GM18907 (cell line): ENCODE measurements around the gene UST.

ENCODE experiments used
- ATAC-seq: cut with Tn5 transposase; IDR thresholded peaks from one replicate; pipeline ENCODE4 v1.9.1; 2021; ENCODE audit warnings: mild to moderate bottlenecking, moderate library complexity; ENCODE audit not compliant: unreplicated experiment

The UST gene

GRCh38 chr6:148795563-148795962, 48.7 kb downstream of the UST start:
- ATAC-seq = no peak

DNA sequence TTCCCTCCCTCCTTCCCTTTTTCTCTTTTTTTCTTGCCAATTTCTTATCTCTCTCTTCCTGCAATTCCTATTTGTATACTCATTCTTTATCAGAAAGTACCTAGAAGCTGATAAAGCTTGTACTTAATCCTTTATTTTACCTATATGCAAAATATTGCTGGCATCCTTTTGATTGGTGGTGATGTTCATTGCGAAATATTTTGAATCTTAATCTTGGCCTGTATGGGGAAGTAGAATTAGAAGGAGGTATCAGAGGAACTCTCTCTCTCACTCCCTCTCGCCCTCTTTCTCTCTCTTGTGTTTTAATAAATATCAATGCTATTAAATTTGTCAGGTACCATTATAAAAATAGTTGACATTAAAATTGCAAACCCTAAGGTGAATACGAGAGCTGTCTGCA, 52.8 kb downstream of the UST start:
- no peak for ATAC-seq

GRCh38 chr6:148800536-148800935, 53.7 kb downstream of the UST start:
- ATAC-seq = no peak

GRCh38 chr6:148803979-148804378, 57.1 kb downstream of the UST start:
- no peak for ATAC-seq

DNA sequence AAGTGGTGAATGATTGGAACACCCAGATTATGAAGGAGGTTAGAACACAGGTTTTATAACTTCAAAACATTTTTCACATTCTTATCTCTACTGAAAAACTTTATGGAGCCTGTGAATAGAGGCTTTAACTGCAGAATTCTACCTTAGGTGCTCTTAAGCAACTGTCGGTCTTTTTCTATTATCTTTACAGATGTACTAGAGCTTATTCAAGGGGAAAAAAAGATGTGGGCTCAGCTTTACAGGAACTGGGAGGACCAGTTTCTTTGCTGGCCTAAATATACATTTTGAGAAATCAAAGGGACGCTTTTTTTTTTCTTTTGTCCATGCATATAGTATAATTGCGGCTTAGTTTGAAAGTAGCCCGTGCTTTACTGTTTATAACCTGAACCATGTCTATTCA, 58.9 kb downstream of the UST start:
- ATAC-seq = no peak

DNA sequence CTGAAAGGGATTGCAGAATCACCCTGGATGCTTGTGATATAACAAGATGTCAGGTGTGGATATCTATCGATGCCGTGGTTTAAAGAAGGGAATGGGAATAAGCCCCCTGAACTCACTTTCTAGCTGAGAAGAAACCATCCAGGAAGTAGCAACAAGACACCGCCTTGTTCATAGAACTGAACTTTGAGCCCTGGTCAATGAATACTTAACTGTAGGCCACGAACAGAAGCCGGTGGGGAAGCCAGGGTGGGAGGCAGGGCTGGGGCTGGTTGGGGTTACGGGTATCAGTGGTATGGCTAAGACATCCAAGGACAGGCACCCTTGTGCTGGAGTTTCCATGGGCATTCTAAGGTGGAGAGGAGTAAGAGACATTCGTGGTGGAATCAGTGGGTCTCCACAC, 61.0 kb downstream of the UST start:
- no peak for ATAC-seq

- ATAC-seq = no peak
Observed at GRCh38 chr6:148808786-148809304, 62.0 kb downstream of the UST start.

- no peak for ATAC-seq
Observed at GRCh38 chr6:148811459-148811858, 64.6 kb downstream of the UST start.

GRCh38 chr6:148814082-148814790, 67.4 kb downstream of the UST start:
- ATAC-seq = no peak

DNA sequence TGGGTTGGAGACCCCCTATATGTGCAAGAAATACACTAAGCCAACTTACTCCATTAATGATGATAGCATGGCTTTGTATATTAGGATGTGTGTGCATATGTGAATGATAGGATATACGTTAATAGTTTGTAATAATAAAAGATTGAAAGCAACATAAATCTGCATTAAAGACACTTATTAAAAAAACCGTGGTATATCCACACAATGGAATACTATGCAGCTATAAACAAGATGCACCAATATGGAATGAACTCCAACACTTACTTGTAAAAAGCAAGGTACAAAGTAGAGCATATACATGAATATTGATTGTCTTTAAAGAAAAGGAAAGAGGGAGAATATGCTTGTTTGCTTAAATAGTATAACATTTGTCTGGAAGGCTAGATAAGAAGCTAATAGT, 68.0 kb downstream of the UST start:
- ATAC-seq = no peak

GRCh38 chr6:148816117-148816516, 69.3 kb downstream of the UST start:
- ATAC-seq = no peak

DNA sequence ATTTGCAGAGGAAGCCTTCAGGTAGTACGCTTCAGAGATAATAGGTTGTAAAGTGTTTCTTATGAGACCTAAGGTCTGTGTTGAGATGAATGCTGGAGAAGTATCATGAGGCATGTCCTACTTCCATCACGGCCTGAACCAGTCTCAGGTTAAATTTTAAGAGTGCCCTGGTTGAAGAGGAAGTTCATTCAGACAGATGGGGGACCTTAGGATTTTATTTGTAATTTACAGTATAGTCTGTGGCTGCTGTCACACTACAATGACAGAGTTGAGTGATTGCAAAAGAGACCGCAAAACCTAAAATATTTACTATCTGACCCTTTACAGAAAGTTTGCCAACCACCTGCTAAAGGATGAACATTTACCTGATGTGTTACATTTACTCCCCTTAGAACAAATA, 70.9 kb downstream of the UST start:
- no peak for ATAC-seq

- no peak for ATAC-seq
Observed at GRCh38 chr6:148818939-148819575, 72.2 kb downstream of the UST start.

DNA sequence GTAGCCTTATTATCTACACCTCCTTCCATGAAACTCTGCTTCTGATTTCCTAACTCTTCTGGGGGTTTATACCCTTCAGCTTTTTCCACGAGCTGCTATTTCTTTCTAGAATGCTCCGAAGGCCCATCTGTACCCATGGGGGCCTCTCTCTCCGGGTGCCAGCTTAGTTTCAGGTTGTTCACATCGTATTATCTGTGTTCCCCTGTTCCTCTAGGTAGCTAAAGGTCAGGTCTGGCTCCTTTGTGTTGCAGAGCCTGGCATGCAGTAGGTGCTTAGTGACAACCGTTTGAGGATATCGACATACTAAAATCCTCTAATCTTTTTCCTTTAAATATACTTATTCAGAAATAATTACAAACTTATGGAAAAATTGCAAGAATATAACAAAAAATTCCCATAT, 73.0 kb downstream of the UST start:
- no peak for ATAC-seq

DNA sequence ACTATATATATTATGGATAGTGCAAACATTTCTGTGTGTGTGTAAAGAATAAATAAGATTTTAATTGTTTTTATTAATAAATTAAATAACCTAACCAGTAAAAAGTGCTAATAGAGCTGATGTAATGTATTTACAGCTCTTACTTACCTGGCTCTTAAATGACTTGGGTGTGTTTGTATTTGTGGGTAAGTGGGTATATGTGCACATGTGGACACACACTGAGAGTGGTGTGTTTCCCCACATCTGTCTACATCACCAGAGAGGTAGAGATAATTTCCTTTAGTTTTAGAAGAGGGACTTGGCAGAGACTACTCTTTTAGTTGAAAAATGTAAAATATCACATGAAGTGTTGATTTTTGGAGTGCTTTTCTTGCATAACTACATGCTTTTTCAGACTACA, 76.0 kb downstream of the UST start:
- ATAC-seq = no peak

- ATAC-seq = no peak
Observed at GRCh38 chr6:148824291-148824690, 77.5 kb downstream of the UST start.

GRCh38 chr6:148824960-148825359, 78.1 kb downstream of the UST start:
- no peak for ATAC-seq

- no peak for ATAC-seq
Observed at GRCh38 chr6:148825492-148825891, 78.7 kb downstream of the UST start.

DNA sequence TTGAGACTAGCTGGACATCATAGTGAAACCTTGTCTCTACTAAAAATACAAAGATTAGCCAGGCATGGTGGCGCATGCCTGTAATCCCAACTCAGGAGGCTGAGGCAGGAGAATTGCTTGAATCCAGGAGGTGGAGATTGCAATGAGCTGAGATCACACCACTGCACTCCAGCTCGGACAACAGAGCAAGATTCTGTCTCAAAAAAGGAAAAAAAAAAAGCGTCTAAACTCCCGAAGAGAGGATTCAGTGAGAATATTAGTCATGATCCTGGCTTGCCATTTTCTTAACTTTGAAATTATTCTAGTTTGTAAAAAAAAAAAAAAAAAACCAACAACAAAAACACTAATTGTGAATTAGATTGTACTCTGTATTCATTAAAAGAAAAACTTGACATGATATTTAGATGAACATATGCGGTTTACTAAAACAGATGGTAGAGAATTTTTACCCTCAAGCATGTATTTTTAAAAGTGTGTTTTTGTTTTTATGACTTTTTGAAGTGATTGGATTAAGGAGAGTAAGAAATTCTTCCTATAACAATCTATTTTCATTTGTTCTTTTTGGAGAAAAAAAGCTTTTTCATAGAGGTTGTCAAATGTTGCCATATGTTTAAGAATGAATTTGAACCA, 80.7 kb downstream of the UST start:
- no peak for ATAC-seq

DNA sequence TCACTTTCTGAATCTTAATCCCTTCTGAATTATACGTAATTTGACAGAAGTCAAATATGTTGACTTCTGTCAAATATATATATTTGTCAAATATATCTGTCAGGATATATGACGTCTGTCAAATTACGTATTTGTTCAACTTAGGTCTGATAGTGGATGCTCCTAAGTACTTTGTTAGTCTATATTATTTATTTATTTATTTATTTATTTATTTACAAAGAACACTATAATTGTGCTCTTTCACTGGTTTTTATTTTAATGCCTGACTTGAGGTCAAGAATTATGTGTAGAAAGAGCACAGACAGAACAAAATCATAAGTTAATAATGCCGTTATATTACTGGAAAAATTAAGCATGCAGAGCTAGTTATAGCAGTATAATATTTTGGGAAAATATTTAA, 81.2 kb downstream of the UST start:
- no peak for ATAC-seq

DNA sequence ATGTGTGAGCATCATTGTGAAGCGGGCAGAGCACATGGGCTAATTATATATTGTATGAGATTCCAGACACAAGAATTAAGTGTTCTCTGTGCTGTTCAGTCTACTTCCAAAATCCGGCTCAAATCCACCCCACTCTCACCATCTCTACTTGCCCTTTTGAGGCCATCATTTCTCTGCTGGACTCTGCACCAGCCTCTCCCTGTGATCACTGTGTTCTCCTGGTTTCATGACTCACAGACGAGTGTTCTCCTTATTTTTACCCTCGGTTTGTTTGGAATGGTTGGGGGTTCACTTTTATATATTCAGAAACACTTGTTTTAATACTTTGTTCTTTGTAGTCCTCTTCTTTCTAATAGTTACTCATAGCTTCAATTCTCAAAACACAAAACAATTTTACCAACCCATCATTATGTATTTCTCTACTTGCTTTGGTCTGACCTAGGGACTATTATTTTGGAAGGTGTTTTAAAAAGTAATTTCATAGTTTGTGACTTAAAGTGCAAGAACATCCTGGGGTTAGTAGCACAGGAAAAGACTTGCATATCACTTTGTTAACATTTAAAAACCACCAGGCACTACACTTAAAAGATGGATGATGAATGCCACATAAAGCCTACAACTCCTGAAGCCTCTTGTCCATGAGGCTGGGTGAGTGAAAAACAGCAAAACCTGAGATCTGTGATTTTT, 82.7 kb downstream of the UST start:
- no peak for ATAC-seq

GRCh38 chr6:148830614-148831013, 83.8 kb downstream of the UST start:
- ATAC-seq = no peak
